HG02571 (cell line): ENCODE results near the gene CMTM8.

Experiments used
- ATAC-seq: cut with Tn5 transposase; IDR thresholded peaks from one replicate; pipeline ENCODE4 v1.9.1; 2021; ENCODE audit warnings: mild to moderate bottlenecking, moderate library complexity; ENCODE audit not compliant: unreplicated experiment

The CMTM8 gene

GRCh38 chr3:32305361-32305876 lies 66.9 kb downstream of the CMTM8 start:
- ATAC-seq = no peak

- ATAC-seq = no peak
Measured at GRCh38 chr3:32306072-32306471, 67.6 kb downstream of the CMTM8 start.

GRCh38 chr3:32307591-32307990 lies 69.1 kb downstream of the CMTM8 start:
- no peak for ATAC-seq

DNA sequence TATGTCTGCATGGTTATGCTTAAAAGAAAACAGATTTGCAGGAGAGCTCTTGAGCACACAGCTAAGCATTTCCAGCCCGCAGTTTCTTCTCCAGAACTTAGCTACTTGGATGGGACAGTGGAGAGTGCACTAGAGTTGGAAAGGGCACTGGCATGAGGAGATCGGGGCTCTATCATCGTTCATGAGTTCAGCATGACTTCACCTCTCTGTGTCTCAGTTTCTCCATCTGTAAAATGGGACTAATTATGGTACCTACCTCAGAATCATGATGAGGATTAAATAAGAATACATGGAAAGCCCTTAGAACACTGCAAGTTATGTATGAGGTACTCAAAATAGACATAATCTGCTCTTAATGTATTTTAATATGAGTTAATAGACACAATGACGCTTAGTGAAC lies 69.9 kb downstream of the CMTM8 start:
- ATAC-seq = no peak

GRCh38 chr3:32309654-32310242 lies 71.3 kb downstream of the CMTM8 start:
- no peak for ATAC-seq

GRCh38 chr3:32310336-32310735 lies 71.9 kb downstream of the CMTM8 start:
- ATAC-seq = no peak

GRCh38 chr3:32310918-32311839 lies 72.7 kb downstream of the CMTM8 start:
- no peak for ATAC-seq

GRCh38 chr3:32312251-32312650 lies 73.8 kb downstream of the CMTM8 start:
- ATAC-seq = no peak

GRCh38 chr3:32313169-32313568 lies 74.7 kb downstream of the CMTM8 start:
- ATAC-seq = no peak

GRCh38 chr3:32313723-32314473 lies 75.4 kb downstream of the CMTM8 start:
- ATAC-seq = no peak

DNA sequence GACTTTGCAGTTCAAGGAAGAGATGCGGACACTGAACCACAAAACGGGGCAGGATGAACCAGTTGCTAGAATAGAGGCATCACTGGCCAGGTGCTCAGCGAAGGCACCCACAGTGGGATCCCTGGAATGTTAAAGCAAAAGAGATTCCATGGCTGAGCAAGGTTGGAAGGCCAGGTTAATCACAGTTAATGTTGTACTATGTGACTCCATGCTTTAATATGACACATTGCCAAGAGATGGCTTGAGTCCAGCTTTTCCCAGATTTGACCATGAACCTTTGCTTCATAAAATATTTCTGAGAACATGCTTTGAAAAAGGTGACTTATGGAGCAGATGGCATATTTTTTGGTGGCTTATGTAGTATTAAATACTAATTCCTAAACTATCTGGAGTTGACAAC lies 77.0 kb downstream of the CMTM8 start:
- no peak for ATAC-seq

DNA sequence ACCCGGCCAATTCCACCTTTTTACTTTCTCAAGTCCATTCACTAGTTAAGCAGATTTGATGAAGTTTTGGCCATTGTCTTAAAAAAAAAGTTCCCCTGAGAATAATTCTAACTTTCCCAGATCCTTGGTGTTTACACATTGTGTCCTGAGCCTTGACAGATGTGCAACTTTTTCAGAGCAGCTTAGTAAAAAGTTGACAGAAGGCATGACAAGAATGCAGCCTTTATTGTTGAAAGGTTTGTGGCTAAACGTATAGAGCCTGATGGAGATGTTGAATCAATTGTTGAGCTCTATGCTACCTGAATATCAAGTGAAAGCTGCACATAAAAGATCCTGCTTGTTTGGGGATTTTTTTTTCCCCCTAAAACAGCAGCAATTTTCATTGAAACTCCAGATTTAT lies 77.8 kb downstream of the CMTM8 start:
- ATAC-seq = no peak

GRCh38 chr3:32316976-32317375 lies 78.5 kb downstream of the CMTM8 start:
- no peak for ATAC-seq

DNA sequence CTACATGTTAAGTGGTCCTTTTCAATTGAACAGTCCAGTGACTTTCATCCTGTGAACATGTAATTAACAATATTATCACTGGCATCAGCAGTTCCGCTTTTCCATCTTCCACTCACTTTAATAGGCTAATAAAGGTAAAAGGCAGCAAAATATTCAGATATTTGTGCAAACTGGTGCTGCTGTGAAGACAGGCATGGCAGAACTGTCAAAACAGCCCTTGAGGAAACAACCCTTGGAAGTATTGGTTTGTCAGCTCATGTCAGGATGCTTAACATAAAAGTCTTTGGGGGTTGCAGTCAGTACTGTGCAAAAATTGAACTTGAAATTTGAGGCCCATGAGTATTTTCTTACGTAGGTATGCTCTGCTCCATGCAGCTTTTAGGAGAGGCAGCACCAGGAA lies 81.1 kb downstream of the CMTM8 start:
- no peak for ATAC-seq

- ATAC-seq = no peak
Measured at GRCh38 chr3:32320080-32320479, 81.6 kb downstream of the CMTM8 start.

- no peak for ATAC-seq
Measured at GRCh38 chr3:32321095-32321790, 82.8 kb downstream of the CMTM8 start.

DNA sequence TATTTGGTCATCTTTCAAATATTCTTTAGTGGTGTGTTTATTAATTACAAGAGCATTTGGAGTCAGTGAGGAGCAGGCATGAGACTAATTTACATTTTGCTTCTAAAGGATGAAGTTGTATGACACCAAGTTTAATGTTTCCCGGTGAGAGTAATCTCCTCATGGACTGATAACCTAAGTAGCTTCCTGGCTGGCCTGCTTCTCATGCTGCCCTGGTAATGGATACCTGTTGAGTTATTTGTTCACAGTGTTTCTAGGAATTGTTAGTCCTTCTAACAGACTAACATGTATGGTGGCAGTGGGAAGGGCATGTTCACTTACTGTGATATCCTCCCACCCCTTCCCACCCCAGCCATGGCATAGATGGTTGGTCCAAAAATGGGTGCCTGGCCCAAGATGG lies 83.8 kb downstream of the CMTM8 start:
- ATAC-seq = no peak

DNA sequence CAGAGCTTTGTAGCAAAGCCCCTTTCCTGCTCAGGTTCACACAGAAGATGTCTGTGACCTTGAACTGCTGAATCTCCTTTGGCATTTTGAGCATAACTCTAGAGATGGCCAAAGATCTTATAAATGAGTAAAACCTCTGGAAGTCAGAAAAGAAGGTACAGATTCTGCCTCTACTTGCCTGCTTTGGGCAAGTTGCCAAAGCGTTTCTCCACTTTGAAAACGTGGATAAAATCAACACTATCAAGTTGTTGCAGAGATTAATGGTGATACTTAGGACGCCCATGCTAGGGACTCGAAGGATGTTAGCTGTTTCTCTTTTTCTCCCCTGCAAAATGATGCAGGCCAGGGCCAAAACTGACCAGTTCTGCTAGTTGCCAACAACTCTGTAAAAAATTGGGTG lies 85.1 kb downstream of the CMTM8 start:
- no peak for ATAC-seq

- no peak for ATAC-seq
Measured at GRCh38 chr3:32325201-32325600, 86.7 kb downstream of the CMTM8 start.

DNA sequence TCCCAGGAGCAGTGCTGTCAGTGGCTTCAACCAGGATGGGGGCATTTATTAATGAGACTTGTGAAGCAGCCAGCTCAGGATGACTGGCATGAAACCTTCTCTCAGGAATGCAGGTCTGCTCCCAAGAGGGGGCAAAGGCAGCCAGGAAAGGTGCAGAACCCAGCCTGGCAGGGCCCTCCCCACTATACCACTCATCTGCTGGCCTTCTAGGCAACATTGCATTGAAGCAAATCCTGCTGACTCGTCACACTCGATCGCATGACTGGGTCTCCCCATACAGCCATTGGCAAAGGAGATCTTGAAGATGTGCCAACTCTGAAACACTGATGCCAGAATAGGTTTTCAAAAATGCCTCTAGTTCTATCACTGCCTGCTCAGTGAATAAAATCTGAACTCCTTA lies 87.4 kb downstream of the CMTM8 start:
- ATAC-seq = no peak

DNA sequence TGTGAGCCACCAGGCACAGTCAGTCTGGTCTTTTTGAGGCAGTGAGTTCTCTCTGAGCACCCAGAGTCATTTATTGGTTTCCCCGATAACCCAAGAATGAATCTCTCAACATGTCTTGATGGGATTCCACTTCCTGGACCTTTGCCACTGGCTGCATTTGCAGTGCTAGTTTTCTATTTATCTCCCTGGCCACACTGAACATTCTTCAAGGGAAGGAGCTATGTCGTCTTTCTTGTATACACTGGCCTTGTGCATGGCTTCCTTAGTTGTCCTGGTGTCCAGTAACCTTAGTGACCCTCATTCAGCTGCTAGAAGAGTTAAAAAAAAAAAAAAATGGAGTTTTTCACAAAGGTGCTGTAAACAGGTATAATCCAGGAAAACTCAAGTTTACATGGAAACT lies 88.3 kb downstream of the CMTM8 start:
- ATAC-seq = no peak
